ENCODE measurements around the gene FLNC.

FLNC gene

DNA sequence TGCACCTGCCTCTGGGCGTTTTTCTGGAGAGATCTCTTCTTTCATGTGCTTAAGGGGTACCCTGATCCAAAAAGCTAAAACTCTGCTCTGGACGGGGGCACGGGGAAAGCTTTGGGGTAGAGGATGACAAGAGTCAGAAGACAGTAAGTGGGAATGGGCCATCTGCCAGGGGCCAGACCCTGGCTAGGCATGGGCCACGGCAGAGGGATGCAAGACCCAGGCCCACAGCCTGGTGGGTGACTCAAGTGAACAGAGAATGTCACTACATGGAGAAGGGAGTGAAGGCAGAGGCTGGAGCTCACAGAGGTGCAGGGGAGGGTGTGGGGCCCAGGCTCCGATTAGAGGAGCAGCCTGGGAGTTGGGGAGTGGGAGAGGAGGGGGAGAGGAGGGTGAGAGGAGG lies 15.3 kb downstream of the FLNC start:
- DNase-seq: no peak

DNA sequence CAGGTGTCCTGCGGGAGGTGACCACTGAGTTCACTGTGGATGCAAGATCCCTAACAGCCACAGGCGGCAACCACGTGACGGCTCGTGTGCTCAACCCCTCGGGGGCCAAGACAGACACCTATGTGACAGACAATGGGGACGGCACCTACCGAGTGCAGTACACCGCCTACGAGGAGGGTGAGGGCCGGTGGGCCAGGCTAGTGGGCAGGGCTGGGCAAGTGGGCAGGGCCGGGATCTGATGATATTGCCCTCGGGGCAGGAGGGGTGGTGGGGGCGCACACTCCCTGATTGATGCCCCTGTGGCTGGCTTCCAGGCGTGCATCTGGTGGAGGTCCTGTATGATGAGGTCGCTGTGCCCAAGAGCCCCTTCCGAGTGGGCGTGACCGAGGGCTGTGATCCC lies 15.8 kb downstream of the FLNC start:
- DNase-seq: no peak

DNA sequence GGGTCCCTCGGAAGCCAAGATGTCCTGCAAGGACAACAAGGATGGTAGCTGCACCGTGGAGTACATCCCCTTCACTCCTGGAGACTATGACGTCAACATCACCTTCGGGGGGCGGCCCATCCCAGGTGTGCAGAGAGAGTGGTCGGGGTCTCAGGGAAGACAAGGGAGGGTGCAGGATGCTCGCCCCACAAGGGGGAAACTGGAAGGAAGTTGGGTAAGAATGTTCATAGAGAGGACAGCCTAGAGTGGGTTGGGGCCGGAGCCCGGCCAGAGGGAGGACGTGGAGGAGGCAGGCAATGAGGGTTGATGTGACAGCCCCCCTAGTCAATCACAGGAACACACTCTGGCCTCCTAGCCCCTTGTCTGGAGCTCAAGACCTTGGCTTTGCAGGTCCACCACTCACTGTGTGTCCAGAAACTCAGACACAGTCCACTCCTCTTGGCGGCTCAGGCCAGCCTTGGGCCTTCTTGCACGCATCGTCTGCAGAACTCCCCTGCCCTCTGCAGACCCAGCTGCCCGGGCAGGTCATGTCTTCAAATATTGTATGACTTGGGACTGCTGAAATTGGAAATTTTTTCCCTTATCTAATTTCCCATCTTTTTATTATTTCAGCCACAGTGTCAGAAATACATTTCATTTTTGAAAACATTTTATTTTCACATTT lies 16.7 kb downstream of the FLNC start:
- DNase-seq: no peak

DNA sequence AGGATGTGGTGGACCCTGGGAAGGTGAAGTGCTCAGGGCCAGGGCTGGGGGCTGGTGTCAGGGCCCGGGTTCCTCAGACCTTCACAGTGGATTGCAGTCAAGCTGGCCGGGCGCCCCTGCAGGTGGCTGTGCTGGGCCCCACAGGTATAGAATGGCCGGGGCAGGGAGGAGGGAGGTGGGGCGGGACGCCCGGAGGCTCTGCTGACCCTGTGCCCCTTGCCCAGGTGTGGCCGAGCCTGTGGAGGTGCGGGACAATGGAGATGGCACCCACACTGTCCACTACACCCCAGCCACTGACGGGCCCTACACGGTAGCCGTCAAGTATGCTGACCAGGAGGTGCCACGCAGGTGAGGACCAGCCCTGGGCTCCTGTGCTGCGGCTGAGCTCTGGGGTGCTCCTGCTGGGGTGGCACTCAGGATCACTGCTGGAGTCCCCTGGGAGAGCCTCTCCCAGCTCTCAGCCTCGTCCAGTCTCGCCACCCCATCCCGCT lies 17.6 kb downstream of the FLNC start:
- DNase-seq: no peak

DNA sequence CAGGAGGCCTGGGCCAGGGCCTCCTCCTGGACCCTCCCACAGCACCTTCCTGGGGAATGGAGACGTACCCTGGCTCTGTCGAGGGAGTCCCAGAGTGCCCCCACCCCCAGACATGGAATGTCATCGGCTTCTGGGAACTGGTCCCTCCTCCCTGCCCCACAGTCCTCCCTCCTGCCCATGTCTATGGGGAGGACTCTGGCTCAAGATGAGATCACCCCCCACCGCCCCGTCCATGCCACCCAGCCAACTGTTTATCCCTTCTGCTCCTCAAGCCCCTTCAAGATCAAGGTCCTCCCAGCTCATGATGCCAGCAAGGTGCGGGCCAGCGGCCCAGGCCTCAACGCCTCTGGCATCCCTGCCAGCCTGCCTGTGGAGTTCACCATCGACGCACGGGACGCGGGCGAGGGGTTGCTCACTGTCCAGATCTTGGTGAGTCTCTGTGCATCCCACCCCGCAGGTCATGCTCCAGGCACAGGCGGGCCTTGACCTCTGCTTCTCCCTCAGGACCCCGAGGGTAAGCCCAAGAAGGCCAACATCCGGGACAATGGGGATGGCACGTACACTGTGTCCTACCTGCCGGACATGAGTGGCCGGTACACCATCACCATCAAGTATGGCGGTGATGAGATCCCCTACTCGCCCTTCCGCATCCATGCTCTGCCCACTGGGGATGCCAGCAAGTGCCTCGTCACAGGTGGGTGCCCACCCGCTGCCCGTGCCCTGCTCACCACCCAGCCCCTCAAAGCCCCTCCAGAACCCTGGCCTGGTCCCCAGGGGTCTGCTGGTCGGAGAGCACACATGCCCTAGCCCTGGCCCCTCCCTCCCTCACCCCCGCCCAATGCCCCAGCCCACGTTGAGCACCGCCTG lies 18.3 kb downstream of the FLNC start:
- DNase-seq: no peak

DNA sequence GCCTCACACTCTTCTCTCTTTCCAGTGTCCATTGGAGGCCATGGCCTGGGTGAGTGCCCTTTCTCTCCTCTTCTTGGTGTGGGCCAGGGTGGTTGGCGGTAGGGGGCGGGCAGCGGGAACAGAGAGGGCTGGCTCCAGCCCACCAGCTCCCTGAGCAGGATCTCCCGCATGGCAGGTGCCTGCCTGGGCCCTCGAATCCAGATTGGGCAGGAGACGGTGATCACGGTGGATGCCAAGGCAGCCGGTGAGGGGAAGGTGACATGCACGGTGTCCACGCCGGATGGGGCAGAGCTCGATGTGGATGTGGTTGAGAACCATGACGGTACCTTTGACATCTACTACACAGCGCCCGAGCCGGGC lies 18.9 kb downstream of the FLNC start:
- no peak for DNase-seq

DNA sequence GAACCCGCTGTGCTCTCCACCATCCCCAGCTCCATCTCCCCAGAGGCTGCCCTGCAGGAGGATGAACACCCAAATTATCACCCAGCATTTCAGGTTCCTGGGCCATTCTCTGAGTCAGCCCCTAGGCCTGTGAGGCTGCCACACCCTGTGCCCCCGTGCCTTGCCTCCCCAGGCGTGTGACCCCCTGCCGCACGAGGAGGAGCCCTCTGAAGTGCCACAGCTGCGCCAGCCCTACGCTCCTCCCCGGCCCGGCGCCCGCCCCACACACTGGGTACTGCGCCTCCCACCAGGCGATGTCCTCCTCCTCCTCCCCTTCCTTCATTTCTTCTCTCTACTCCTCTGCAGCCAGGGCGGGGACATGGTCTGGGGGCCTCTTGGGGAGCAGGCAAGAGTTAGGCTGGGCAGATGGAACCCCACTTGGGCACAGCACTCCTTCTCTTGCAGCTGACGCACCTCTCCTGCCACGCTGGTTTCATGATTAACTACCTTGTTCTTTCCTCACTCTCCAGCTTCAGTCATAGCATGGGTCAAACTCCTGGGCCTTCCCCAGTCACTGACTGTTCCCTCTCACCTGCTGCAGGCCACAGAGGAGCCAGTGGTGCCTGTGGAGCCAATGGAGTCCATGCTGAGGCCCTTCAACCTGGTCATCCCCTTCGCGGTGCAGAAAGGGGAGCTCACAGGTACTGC lies 19.7 kb downstream of the FLNC start:
- no peak for DNase-seq

- no peak for DNase-seq
Measured at GRCh38 chr7:128852537-128853254, 22.5 kb downstream of the FLNC start.

DNA sequence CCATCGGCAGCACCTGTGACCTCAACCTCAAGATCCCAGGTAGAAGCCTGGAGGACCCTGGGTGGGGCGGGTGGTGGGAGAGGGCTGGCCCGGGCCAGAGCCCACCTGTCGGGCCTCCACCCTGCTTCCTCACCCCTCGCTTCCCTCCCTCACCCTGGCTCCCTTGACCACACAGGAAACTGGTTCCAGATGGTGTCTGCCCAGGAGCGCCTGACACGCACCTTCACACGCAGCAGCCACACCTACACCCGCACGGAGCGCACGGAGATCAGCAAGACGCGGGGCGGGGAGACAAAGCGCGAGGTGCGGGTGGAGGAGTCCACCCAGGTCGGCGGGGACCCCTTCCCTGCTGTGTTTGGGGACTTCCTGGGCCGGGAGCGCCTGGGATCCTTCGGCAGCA lies 23.6 kb downstream of the FLNC start:
- DNase-seq: no peak

GRCh38 chr7:128854396-128854795 lies 24.2 kb downstream of the FLNC start:
- DNase-seq: no peak

DNA sequence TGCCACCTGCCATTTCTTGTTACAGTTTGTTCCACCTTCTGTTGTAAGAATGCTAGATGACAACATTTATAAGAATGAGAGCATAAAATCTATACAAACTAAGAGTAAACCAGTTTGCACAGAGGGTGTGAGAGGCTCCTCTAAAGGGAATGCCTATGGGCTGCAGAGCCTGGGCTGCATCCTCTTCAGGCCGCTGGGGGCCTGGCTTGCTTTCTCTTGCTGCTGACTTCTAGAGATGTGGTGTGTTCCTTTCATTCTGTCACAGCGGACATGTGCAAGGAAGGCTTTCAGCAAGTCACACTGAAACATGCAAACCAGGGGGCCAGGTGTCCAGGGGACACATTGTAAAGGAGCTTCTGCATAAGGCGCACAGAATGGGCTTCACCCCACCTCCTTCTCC lies 25.4 kb downstream of the FLNC start:
- no peak for DNase-seq

DNA sequence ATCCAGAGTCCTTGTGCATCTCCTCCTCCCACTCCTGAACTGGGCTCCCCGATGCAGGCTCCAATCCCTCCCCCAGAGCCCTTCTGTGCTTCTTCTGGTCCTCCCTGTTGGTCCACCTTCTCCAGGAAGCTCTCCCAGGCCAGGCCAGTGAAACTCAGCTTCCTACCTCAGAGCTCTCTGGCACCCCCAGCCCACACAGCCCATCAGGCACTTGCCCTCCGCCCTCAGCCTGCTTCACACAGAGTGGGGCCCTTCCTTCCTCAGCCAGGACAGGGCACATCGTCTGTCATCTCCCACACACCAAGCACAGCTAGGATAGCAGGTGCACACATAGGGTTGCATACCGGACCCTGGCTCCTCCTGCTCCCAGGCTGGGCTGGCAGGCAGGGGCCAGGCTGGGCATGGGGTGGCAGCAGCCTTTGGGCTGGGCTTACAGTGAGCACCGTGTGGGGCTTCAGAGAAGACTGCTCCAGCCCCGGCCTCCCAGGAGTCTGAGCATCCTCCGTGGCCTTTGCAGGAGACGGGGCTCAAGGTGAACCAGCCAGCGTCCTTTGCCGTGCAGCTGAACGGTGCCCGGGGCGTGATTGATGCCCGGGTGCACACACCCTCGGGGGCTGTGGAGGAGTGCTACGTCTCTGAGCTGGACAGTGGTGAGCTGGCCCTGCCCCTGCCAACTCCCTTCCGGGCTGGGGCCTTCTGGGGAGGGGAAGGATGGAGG lies 26.0 kb downstream of the FLNC start:
- no peak for DNase-seq

DNA sequence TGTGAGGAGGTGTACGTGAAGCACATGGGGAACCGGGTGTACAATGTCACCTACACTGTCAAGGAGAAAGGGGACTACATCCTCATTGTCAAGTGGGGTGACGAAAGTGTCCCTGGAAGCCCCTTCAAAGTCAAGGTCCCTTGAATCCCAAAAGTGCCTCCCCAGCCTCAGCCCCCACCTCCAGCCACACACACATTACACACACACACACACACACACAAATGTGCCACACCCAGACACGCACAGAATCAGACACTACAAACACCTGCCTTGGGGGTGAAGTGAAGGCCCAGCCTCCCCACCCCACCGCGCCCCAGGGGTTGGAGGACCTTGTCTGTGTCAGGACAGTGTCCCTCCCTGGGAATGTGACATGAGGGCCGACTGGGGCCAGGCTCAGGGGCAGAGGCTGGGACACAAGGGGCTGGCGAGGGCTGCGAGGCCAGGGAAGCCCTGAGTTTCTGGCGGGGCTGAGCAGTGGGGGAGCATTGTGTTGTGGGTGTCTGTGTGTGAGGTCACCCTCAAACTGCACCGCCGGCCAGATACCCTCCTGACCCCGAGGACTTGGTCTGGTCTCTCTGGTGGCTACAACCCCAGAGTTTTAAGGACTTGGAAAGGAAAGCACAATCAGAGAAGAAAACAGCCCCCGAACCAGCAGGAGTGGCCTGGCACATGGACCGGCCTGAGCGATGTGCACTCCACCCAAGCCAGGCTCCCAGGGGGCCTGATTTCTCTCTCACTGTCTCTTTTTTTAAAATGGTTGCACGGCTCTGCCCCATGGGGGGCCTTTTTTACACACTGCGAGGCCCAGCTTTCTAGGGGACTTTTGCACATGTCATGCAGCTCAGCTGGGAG lies 28.4 kb downstream of the FLNC start:
- DNase-seq: no peak

DNA sequence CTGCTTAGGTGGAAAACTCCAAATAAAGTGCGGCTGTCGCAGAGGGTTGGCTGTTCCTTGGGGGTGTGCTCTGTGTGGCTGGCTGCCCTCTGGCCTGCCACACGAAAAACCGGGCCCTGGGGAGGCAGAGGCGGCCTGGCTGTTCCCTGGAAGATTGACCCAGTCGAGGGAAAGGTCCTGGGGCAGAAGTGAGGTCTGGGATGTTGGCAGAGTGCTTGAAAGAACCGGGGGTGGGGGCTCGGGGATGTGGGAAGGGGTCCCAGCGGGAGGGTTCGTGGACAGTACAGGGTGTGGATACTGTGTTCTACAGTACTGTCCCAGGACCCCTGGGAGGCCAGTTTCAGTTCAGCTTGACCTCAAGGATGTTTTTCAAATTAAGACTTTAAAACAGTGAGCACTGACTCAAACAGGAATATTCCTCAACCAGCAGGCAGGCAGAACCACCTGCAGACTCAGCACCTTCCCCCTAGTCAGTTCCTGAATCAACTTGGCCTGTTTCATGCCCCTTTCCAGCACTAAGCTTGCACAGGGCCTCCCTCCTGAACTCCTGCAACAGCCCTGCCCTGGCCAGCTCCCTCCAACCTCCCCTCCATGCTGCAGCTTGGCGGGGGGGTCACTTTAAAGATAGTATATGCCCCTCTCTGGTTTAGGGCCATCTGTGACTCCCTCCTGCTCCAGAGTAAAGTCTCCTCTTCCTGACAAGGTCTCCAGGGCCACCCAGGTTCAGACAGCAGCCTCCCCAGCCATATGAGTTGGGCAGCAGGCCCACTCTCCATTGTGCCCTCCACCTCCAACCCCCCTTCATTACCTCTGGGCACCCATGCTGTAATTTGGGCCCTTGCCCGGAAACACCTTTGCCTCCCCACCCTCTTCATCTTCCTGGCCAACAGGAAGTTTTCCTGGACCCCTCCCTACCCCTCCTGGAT lies 29.3 kb downstream of the FLNC start:
- no peak for DNase-seq

GRCh38 chr7:128860158-128861073 lies 30.2 kb downstream of the FLNC start:
- DNase-seq: peak; percentile 25

- no peak for DNase-seq
Measured at GRCh38 chr7:128861957-128862570, 31.9 kb downstream of the FLNC start.

- DNase-seq: peak; percentile 99
Measured at GRCh38 chr7:128862571-128863432, 32.6 kb downstream of the FLNC start, which contains the start of gene ATP6V1F. ATP6V1F (plus strand) TSS chr7:128862856; CDS start chr7:128862905, 49 bp downstream.
